ENCODE data around the gene TBC1D10A. TPM values are rescaled to one million over a fixed set of nuclear protein-coding genes. Genes with fewer than 3 reads are reported as not detected.

TBC1D10A gene
- total RNA-seq, 6 donors from 2014 or later: 22.6 to 61.0 (median 36.2) TPM

DNA sequence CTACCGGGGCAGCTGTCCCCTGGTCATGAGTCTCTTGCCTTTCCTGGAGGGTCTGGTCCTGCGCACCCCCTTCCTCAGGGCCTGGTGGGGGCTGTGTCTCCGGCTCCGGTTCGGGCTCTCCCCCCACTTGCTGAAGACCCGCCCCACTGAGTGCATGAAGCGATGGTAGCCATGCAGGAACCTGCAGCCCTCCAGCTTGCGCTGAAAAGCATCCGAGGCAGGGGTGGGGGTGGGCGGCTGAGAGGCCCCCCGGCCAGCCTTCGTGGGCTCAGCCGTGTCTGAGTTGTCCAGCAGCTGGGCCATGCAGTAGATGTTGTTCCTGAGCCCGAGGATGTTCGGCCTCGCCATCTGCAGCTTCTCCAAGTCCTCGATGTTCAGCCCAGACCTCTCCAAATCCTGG lies 62.9 kb downstream of the TBC1D10A start:
- Histone ChIP-seq H3K36me3 (no peaks in the 10 kb centered on the region), H3K27ac (peak overlapping the region in 2 of 4 donors; percentile 56 to 72), H3K9me3 (no peaks in the 10 kb centered on the region), H3K27me3 (no peaks in the 10 kb centered on the region), H3K4me3 (no peak overlapping the region), H3K4me1 (peaks cover 3 to 18% (median 9%) of the 10 kb centered on the region in 4 donors)
- DNase-seq (no peak), ATAC-seq (ENCODE audit: low FRiP score in 2 of 2) (no peak)
- TF ChIP-seq POLR2AphosphoS5 (IDR thresholded peaks at IDR 0.05) (no peak), EP300 (IDR thresholded peaks at IDR 0.05) (no peak), POLR2A (IDR thresholded peaks at IDR 0.05) (no peak)
- WGBS, 2 donors: 94 to 100% methylated on average over 1 to 16 of the region's 17 CpGs

DNA sequence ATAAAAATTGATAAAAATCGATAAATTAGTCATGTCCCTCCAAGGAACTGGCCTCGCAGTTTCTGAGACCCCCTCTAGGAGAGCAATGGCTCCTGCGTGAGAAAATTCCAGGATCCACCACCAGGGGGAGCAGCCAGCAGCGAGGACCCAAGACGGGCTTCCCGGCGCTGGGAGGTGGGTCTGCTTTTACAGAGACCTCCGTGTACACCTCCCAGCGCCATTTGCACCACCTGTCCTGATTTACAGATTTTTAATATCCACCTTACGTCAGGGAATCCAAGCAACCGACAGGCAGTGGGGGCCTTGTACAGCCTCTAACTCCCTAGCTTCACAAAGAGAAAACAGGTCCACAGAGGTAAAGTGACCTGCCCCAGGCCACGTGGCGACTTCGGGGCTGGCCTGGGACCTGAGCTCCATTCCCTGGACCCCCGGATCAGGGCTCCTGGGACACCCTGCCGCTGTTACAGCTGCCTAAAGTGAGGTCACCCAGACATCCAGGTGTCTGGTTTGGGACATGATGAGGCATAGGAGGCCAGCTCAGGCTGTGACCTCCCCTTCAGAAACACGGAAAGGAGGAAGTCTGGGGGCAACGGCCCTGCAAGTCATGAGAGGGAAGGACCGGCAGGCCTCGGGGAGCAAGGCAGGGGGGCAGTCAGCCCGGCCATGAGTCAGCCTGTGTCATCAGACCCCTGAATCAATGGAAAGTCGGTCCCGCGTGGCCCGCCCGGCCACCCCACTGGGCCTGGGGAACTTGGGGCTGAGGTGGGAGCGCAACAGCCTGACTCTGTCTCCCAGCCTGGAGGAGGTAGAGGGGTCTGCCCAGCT lies 63.6 kb downstream of the TBC1D10A start:
- Histone ChIP-seq H3K4me1 (peaks cover 3 to 18% (median 9%) of the 10 kb centered on the region in 4 donors), H3K27me3 (no peaks in the 10 kb centered on the region), H3K27ac (peak overlapping the region in 3 of 4 donors; percentile 2 to 72 (median 56)), H3K9me3 (no peaks in the 10 kb centered on the region), H3K4me3 (peak overlapping the region; percentile 3 to 31 (median 24)), H3K36me3 (no peaks in the 10 kb centered on the region)
- DNase-seq (peak in 1 of 2 donors; percentile 87), ATAC-seq (ENCODE audit: low FRiP score in 2 of 2) (peak in 1 of 2 donors; percentile 61)
- TF ChIP-seq CTCF (IDR thresholded peaks at IDR 0.05) (peak; percentile 92 to 99 (median 96)), POLR2A (IDR thresholded peaks at IDR 0.05) (peak in 1 of 4 donors; percentile 44), EP300 (IDR thresholded peaks at IDR 0.05) (no peak), POLR2AphosphoS5 (IDR thresholded peaks at IDR 0.05) (peak; percentile 56 to 61)
- 19 to 22% methylated on average over 22 to 24 of the region's 27 CpGs for WGBS, 2 donors

GRCh38 chr22:30262112-30262511 lies 64.6 kb downstream of the TBC1D10A start:
- TF ChIP-seq POLR2AphosphoS5 (IDR thresholded peaks at IDR 0.05) (no peak), CTCF (IDR thresholded peaks at IDR 0.05) (no peak), EP300 (IDR thresholded peaks at IDR 0.05) (no peak), POLR2A (IDR thresholded peaks at IDR 0.05) (no peak)
- DNase-seq (no peak), ATAC-seq (ENCODE audit: low FRiP score in 2 of 2) (no peak)
- H3K4me3 ChIP-seq: no peak overlapping the region
- peaks cover 3 to 18% (median 9%) of the 10 kb centered on the region in 4 donors for H3K4me1 ChIP-seq
- no peak overlapping the region for H3K27ac ChIP-seq
- no peaks in the 10 kb centered on the region for H3K36me3 ChIP-seq
- H3K9me3 ChIP-seq: no peaks in the 10 kb centered on the region
- WGBS, 2 donors: 90 to 92% methylated on average over 4 of the region's 4 CpGs
- no peaks in the 10 kb centered on the region for H3K27me3 ChIP-seq

DNA sequence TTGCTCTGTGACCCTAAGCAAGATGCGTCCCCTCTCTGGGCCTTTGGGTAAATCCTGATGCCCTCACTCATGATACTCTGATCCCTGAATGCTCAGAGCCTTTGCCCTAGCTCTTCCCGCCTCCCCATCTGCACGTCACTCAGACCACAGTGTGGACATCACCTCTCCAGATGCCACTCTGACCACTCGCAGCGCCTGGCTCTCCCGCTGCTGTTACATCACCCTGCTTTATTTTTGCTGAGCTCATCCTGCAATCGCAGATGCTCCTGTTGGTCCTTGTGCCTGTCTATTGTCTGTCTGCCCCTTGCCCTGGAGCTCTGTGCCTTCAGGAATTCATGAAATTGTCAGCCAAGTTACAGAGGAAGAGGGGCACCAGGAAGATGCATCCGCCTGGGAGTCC lies 65.6 kb downstream of the TBC1D10A start:
- H3K4me3 ChIP-seq: no peak overlapping the region
- peak overlapping the region in 2 of 4 donors; percentile 8 to 33 for H3K27ac ChIP-seq
- DNase-seq (peak in 1 of 2 donors; percentile 71), ATAC-seq (ENCODE audit: low FRiP score in 2 of 2) (no peak)
- peaks cover 5 to 22% (median 12%) of the 10 kb centered on the region in 4 donors for H3K4me1 ChIP-seq
- no peaks in the 10 kb centered on the region for H3K9me3 ChIP-seq
- 71 to 85% methylated on average over 8 of the region's 8 CpGs for WGBS, 2 donors
- H3K36me3 ChIP-seq: no peaks in the 10 kb centered on the region
- TF ChIP-seq EP300 (IDR thresholded peaks at IDR 0.05) (no peak), POLR2A (IDR thresholded peaks at IDR 0.05) (no peak), CTCF (IDR thresholded peaks at IDR 0.05) (no peak), POLR2AphosphoS5 (IDR thresholded peaks at IDR 0.05) (peak in 1 of 2 donors; percentile 43)
- H3K27me3 ChIP-seq: no peaks in the 10 kb centered on the region

GRCh38 chr22:30260682-30261081 lies 66.1 kb downstream of the TBC1D10A start:
- no peaks in the 10 kb centered on the region for H3K27me3 ChIP-seq
- no peak for ATAC-seq (ENCODE audit: low FRiP score in 2 of 2)
- DNase-seq: no peak
- H3K4me1 ChIP-seq: peaks cover 7 to 24% (median 17%) of the 10 kb centered on the region in 4 donors
- H3K36me3 ChIP-seq: no peaks in the 10 kb centered on the region
- 84 to 92% methylated on average over 8 of the region's 8 CpGs for WGBS, 2 donors
- no peaks in the 10 kb centered on the region for H3K9me3 ChIP-seq
- TF ChIP-seq EP300 (IDR thresholded peaks at IDR 0.05) (no peak), CTCF (IDR thresholded peaks at IDR 0.05) (no peak), POLR2AphosphoS5 (IDR thresholded peaks at IDR 0.05) (no peak), POLR2A (IDR thresholded peaks at IDR 0.05) (no peak)
- no peak overlapping the region for H3K4me3 ChIP-seq
- no peak overlapping the region for H3K27ac ChIP-seq
